ENCODE measurements around the gene CDC20.

- TF ChIP-seq CTCF (conservative IDR thresholded peaks at IDR 0.05 in 1 of 2, IDR thresholded peaks at IDR 0.05 in 1 of 2; ENCODE audit: extremely low read depth in 1 of 2, insufficient read depth in 1 of 2, low read depth in 1 of 2, low read length in 2 of 2) = no peak
- no peak for TF ChIP-seq EZH2 (IDR thresholded peaks at IDR 0.05; ENCODE audit: borderline replicate concordance, low read length)
Measured at GRCh38 chr1:43321331-43321891, 37.4 kb upstream of the CDC20 start.
